LHCN-M2 (cell line): ENCODE measurements around the gene ZNF469. TPM values are rescaled to one million over a fixed set of nuclear protein-coding genes. Genes with fewer than 3 reads are reported as not detected.
"Not testable (repeated sequence)": the region's sequence is repeated elsewhere in the genome, so short reads cannot be mapped to it uniquely, and the experiment has no call there.

Experiments used
- DNase-seq: peaks from one replicate; pipeline ENCODE4 v3.0.0-alpha.2; 2012; ENCODE audit warnings: low read depth
- total RNA-seq: library from RNA; depleted of rRNA; stranded (reverse); fragments of >200 nt; gene quantifications from 2 replicates; pipeline ENCODE4 v1.2.3, GENCODE V29; 2014

The ZNF469 gene
- total RNA-seq, 1 experiment from 2014 or later, result 0.46 TPM

DNA sequence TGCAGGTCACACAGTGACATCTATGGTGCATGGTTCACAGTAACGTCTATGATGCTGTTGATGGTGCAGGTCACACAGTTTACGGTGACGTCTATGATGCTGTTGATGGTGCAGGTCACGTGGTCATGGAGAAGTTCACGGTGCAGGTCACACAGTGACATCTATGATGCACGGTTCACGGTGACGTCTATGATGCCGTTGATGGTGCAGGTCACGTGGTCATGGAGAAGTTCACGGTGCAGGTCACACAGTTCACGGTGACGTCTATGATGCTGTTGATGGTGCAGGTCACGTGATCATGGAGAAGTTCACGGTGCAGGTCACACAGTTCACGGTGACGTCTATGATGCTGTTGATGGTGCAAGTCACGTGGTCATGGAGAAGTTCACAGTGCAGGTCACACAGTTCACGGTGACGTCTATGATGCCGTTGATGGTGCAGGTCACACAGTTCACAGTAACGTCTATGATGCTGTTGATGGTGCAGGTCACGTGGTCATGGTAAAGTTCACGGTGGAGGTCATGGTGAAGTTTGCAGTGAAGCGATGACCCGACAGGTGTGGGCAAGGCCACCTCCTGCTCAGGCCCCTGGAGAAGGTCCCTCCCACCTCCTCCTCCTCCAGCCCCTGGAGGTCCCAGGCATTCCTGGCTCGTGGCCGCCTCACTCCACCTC, 27.7 kb downstream of the ZNF469 start:
- not testable (repeated sequence) for DNase-seq

GRCh38 chr16:88411951-88412576, 29.3 kb downstream of the ZNF469 start:
- DNase-seq, result no peak

GRCh38 chr16:88412766-88413165, 30.0 kb downstream of the ZNF469 start:
- no peak for DNase-seq

GRCh38 chr16:88413231-88413630, 30.5 kb downstream of the ZNF469 start:
- no peak for DNase-seq

- no peak for DNase-seq
These were observed 30.9 kb downstream of the ZNF469 start for GRCh38 chr16:88413631-88414030.

DNA sequence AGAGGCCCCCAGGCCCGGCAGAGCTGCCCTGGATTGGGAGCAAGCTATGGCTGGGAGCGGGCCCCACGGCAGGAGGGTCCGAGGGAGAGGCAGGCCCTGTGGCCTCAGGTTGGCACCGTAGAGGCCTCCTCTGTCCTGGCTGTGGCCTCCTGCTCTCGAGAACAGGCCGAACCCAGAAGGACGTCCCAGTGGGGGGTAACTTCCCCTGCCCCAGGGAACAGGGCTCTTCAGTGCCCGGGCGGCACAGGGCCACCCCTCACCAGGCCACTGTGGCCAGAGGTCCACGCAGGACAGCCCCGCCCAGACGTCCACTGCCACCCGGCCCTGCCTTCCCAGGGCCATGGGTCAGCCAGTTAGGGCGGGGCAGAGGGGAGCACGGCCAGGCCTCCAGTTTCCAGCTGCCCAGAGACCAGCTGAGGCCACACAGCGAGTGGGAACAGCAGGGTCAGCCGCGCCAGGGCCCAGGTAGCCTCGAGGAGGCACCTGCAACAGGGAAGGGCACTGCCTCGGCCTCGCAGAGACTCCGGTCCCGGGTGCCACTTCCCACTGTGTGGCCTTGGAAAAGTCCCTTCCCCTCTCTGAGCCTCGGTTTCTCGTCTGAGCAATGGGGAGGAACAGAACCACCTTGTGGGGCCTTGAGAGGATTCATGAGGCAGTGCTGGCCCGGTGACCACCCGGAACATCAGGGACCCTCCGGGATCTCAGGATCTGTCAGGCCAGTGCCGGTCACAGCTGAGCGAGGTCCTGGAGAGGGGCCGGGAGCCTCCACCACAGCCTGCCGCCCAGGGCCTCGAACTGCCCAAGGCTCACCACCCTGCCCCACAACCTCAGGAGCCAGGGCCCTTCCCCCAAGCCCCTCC, 32.0 kb downstream of the ZNF469 start:
- DNase-seq, result no peak

DNA sequence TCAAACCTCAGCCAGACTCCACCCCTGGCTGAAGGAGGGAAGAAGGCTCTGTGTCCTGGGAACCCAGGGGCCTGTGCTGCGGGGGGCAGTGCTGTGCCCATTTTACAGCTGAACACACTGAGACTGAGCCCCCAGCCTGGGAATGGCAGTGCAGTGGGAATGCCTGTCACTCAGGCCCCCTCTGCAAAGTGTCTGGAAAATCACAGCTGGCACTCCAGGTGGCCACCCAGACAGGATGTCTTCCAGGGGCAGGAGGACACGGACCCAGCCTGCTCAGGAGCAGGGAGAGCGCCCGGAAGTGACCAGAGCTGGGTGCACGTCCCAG, 32.6 kb downstream of the ZNF469 start:
- no peak for DNase-seq

GRCh38 chr16:88415713-88416323, 33.1 kb downstream of the ZNF469 start:
- DNase-seq, result no peak

- DNase-seq, result no peak
These were observed 33.9 kb downstream of the ZNF469 start for GRCh38 chr16:88416686-88417085.

GRCh38 chr16:88417684-88418476, 35.1 kb downstream of the ZNF469 start:
- no peak for DNase-seq

DNA sequence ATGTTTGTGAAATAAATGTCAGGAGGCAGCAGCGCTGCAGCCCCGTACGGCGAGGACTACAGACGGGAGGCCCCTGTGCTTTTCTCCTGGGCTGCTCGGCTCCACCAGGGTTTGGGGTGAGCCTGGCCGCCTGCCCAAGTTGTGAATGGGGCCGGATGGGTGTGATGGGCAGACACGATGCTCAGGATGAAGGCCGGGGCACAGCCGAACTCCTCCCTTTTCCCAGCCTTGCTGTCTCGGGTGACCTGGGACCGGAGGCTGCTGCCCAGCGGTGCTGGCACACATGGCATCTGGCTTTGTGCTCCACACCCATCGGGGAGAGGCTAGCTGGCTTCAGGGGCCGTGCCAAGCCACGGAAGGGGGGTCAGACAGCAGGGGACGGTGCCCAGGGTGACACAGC, 36.1 kb downstream of the ZNF469 start:
- DNase-seq, result no peak

- no peak for DNase-seq
These were observed 37.0 kb downstream of the ZNF469 start for GRCh38 chr16:88419790-88420189.

- DNase-seq, result no peak
These were observed 37.7 kb downstream of the ZNF469 start for GRCh38 chr16:88420496-88420895.

DNA sequence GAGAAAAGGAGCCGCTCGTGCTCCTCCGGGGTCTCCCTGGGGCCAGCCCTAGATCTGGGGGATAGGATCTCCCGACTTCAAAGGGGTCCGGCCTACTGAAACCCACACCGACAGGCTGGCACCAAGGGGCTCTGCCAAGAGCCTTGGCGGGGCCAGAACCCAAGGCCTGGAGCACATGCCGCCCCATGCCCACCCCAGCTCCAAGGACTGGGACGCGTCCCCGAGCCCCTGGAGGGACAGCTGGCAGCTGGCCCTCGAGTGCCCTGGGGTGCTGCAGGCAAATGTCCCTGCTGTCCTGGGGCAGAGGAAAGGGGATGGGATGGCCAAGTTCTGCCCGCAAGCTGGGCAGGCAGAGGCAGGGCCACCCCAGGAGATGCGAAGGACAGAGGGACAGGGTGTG, 38.5 kb downstream of the ZNF469 start:
- DNase-seq, result no peak

- DNase-seq, result no peak
These were observed 39.2 kb downstream of the ZNF469 start for GRCh38 chr16:88421871-88422433.

DNA sequence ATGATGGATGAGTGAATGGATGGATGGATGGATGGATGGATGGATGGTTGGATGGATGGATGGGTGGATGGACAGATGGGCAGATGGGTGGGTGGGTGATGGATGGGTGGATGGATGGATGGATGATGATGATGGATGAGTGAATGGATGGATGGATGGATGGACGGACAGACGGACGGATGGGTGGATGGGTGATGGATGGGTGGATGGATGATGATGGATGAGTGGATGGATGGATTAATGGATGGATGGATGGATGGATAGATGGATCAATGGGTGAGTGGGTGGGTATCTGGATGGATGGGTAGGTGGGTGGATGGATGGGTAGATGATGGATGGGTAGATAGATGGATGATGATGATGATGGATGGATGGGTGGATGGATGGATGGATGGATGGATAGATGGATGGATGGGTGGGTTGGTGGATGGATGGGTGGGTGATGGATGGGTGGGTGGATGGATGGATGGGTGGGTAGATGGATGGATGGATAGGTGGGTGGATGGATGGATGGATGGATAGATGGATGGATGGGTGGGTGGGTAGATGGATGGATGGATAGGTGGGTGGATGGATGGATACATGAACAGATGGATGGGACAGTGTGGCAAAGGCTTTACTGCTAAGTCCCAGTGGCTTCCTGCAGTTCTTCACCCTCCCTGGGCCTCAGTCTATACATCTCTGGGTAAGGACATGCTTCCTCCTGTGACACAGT, 40.1 kb downstream of the ZNF469 start:
- no peak for DNase-seq

DNA sequence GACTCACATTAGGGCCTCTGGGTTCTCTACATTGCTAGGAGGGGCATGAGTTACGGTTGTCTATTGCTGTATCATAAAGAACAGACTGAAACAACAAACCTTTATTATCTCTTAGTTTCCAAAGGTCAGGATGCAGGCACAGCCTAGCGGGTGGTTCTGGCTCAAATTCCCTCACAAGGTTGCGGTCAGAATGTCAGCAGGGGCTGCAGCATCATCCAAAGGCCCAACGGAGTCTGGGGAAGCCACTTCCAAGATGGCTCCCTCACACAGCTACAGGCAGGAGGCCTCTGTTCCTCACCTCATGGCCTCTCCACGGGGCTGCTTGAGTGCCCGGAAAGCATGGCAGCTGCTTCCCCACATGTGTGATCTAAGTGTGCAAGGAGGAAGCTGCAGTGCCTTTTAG, 40.7 kb downstream of the ZNF469 start:
- no peak for DNase-seq

- no peak for DNase-seq
These were observed 42.0 kb downstream of the ZNF469 start for GRCh38 chr16:88424587-88425235.

DNA sequence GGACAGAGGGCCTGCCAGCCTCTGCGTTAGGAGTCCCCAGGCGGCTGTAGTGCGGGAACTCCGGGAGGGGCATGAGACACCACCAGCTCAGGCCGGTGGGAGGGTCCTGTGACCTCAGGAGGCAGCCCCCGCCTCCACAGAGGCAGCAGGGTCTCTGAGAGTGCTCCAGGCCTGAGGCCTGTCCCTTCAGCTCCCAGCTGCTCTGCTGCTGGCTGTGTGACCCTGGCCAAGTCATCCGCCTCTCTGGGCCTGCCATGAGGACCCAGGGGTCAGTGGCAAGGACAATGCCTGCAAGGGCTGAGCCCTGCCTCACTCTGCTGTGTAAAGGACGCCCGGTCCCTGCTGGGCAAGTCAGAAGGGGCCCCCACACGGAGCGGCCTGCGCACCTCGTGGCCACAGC, 43.3 kb downstream of the ZNF469 start:
- DNase-seq, result no peak

DNA sequence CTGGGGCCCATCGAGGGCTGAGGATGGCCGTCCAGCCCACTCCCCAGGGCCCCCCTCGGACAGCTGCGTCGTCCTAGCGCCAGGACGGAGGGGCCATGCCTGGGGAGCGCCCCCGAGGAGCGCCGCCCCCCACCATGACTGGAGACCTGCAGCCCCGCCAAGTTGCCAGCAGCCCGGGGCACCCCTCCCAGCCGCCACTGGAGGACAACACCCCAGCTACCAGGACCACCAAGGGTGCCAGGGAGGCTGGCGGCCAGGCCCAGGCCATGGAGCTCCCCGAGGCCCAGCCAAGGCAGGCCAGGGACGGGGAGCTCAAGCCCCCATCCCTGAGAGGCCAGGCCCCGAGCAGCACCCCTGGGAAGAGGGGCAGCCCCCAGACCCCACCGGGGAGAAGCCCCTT, 44.6 kb downstream of the ZNF469 start:
- no peak for DNase-seq
